Measurements from ENCODE around the gene CLK4.

DNA sequence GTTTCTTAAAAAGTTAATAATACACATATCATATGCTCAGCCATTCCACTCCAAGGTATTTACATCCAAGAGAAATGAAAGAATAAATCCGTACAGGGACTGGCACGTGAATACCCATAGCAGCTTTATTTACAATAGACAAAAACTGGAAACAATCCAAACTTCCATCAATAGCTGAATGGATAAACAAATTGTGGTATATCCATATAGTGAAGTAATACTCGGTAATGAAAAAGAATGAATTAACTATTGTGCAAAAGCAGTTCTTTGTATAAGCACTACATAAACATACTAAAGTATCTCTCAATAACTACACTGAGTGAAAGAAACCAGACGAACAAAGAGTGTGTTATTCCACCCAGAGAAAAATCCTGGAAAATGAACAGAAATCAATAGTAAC, 54.2 kb downstream of the CLK4 start:
- TF ChIP-seq, protein P1, sequence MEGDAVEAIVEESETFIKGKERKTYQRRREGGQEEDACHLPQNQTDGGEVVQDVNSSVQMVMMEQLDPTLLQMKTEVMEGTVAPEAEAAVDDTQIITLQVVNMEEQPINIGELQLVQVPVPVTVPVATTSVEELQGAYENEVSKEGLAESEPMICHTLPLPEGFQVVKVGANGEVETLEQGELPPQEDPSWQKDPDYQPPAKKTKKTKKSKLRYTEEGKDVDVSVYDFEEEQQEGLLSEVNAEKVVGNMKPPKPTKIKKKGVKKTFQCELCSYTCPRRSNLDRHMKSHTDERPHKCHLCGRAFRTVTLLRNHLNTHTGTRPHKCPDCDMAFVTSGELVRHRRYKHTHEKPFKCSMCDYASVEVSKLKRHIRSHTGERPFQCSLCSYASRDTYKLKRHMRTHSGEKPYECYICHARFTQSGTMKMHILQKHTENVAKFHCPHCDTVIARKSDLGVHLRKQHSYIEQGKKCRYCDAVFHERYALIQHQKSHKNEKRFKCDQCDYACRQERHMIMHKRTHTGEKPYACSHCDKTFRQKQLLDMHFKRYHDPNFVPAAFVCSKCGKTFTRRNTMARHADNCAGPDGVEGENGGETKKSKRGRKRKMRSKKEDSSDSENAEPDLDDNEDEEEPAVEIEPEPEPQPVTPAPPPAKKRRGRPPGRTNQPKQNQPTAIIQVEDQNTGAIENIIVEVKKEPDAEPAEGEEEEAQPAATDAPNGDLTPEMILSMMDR (IDR thresholded peaks at IDR 0.05), result no peak
- no peak for TF ChIP-seq POLR2A (IDR thresholded peaks at IDR 0.05)
